ENCODE results near the gene STAB2.
"Not testable (repeated sequence)": the region's sequence is repeated elsewhere in the genome, so short reads cannot be mapped to it uniquely, and the experiment has no call there.

The STAB2 gene

DNA sequence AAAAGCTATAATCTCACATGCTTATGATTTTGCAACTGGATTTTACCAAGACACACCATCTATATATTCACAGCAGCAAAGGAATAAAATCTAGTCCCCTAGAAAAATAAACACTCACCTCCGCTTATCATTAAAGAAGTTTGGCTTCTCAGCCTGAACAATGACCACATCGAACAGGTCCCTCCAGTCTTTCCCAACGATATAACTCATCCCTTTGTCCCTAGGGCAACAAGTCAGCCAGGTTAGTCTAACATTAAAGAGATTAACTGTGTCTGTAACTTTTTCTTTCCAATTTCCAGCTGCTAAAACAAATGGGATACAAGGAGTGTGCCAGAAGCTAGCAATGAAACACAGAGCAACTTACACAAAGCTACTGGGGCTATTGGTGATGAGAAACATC, 206.0 kb downstream of the STAB2 start:
- no peak for DNase-seq

GRCh38 chr12:103793512-103794045, 206.5 kb downstream of the STAB2 start:
- no peak for DNase-seq

- no peak for DNase-seq
These were observed 207.5 kb downstream of the STAB2 start for GRCh38 chr12:103794309-103795213.

- no peak for DNase-seq
These were observed 211.5 kb downstream of the STAB2 start for GRCh38 chr12:103798586-103798985.

GRCh38 chr12:103799504-103799856, 212.4 kb downstream of the STAB2 start:
- no peak for DNase-seq

DNA sequence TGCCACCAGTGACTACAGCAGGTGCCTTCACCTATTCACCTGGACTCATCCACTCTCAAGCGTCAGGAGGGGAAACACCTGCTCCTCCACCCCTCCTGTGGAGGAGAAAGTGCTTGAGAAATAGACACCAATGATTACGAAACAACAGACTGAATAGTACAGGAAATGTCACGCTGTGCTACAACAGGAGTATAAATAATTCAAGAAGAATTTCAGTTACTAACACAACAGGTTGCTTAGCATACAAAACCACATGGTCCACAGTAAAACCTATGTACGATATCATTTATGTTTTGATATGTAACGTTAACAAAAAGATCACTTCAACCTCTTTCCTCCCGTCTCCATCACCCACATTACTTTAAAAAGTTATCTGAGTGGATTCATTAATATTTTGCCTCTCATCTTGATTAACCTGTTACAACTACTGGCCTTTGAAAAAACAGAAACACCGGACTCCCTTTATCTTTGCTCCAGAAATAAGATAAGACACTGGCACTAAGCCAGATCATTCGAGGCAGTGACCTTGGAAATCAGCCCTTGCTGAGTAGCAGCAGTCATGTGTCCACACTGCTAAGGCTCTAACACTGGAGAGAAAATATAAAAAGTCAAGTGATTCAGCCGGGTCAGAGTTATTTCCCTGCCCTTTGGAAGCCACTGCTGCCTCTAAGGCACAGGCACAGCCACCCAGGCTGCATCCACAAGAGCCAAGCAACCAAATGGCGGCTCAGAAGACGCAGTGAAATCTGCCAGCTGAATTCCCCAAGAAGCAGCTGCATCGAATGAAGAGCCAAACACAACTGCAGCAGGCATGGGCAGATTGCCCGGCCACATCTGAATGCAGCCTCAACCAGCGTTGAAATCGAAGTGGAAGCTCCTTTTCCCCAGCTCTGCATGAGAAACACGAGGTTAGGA, 213.0 kb downstream of the STAB2 start:
- DNase-seq: no peak

DNA sequence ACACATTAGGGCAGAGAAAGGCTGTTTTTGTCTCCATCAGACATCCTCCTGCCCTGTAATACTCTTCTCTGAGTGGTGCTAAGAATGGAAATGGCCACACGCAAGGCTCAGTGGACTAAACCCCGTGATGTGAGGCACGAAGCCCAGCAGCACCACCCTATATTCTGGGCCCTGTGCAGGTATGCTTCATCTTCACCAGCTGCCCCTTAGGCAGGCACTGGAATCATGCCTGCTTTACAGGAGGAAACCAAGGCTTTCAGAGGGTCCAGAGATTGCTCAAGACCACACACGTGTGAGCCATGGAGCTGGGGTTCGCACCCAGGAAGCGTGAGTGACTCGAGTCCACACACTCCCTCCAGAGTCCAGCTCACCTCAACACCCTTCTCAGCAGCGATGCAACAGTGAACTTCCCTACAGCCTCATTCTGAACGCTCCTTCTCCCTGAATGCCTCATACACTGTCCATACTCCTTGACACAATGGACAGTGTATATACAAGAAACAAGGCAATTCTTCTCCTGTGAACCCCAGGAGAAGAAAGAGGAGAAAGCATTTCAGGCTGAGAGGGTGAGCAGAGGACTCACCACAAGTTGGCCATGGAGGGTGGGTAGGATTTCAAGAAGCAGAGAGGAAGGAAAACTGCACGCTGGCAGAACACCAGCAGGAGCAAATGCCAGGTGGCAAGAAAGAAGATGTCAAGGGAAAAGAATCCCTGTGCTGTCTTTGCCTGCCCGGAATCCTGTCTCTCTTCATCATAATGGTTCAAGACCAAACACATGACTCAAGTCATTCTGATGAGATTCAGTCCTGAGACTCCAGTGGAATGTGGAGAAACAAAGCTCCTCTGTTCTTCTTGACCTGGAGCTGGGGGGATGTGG, 214.9 kb downstream of the STAB2 start:
- DNase-seq: no peak

DNA sequence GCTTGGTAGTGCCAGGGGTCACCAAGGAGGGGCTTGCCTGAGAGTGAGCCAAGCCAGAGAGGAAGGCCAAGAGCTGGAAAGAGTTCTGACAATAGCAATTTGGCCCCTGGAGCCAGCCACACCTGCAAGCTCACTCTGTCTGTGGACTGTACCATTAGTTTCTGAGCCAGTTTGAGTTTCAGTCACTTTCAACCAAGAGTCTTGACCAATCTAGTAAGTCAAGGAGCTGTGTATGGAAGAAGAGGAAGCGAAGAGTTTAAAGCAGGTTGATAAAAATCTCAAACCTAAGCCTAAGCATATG, 215.5 kb downstream of the STAB2 start:
- no peak for DNase-seq

GRCh38 chr12:103803847-103804246, 216.8 kb downstream of the STAB2 start:
- DNase-seq: no peak

DNA sequence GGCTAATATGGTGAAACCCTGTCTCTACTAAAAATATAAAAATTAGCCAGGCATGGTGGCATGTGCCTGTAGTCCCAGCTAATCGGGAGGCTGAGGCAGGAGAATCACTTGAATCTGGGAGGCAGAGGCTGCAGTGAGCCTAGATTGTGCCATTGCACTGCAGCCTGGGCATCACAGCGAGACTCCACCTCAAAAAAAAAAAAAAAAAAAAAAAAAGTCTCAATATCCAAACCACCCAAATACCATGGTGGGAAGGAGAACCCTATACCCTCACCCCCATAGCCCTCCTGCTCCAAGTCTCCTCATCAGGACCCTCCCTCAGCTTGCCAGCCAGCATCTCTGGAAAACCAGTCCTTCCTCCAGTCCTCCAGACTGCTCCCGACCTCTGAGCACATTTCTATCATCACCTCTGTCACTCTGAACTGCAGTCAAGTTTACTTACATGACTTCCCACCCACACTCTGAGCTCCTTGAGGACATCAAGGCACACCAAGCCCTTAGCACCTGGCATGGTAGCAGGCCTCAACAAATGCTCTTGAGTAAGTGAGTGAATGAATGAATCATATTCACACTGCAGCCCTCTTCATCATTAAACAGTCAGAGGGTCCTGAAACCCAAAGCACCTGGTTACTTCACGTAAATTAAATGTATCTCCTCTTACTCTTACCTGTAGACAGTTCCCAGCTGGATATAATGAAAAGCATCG, 218.7 kb downstream of the STAB2 start:
- DNase-seq: no peak

DNA sequence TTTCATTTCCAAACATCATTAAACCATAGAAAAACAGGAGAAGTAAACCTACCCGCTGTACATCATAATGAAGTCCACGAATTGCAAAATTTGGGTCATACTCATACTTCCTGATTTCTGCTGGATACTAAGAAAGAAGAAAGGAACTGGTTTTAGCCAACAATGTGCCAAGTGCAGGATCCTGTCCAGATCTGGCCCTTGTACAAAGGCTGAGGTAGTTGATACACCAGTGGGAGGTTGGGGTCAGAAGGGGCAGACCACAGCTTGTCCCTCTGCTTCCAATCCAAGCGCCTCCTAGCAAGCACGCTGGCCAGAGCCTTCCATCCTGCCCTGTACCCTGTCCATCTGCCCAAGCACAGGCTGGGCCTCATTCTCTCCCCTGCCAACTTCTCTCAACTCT, 219.7 kb downstream of the STAB2 start:
- no peak for DNase-seq

DNA sequence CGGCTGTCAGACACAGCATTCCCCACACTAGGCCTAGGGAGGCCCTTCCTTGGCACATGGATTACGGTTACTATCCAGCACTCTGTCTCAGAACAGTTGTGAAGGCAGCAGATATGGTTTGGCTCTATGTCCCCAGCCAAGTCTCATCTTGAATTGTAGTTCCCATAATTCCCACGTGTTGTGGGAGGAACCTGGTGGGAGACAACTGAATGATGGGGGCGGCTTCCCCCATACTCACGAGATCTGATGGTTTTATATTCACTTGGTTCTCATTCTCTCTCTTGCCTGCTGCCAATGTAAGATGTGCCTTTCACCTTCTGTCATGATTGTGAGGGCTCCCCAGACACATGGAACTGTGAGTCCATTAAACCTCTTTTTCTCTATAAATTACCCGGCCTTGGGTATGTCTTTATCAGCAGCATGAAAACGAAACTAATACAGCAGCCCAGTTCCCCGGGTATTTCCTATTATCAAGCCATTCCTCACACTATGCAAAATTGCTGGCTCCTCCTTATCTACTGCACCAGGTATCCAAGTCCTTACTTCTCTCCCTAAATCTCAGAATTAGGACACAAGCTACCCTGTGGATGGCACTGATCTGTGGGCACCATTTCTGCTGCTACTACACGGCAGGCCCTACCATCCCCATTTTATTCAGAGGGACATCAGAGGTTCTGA, 220.6 kb downstream of the STAB2 start:
- DNase-seq: no peak

DNA sequence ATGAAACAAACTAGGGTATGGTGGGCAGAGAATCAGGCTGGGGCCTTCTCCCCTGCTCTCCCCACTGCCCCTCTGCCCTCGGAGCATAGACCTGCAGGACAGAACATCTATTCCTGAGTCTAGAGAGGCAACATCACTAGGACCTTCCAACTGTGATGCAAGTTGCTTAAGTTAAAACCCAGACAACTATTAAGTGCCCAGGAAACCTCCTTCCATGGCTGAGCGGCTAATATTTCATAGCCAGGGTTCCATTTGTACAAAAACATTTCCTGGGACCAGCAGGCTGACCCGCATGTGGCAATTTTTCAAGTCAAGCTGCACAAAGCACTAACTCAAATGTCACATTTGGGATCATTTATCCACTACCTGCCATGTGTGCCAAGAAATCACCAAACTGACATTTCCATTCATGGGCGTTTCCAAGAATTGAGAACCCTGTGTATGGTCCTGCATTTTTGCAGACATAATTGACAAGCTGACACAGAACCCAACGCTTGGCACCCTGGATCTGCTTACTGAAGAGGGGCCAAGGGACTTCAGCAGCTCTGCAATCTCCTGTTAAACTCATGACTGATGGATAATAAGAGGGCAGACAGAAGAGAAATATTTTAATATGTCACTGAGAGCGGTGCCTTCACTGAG, 221.3 kb downstream of the STAB2 start:
- no peak for DNase-seq

- no peak for DNase-seq
These were observed 222.1 kb downstream of the STAB2 start for GRCh38 chr12:103809154-103809553.

DNA sequence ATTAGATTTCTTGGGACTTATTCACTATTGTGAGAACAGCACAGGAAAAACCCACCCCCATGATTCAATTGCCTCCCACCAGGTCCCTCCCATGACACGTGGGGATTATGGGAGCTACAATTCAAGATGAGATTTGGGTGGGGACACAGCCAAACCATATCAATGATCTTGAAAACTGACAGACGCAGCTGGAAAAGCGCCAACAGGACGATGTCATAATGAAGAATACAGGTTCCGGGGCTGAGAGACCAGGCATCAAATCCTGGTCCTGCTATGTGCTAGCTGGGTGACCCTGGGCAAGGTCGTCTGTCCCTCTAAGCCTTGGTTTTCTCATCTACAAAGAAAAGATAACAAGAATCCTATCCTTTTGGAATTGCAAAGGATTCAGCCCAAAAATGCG, 222.6 kb downstream of the STAB2 start:
- DNase-seq: not testable (repeated sequence)

DNA sequence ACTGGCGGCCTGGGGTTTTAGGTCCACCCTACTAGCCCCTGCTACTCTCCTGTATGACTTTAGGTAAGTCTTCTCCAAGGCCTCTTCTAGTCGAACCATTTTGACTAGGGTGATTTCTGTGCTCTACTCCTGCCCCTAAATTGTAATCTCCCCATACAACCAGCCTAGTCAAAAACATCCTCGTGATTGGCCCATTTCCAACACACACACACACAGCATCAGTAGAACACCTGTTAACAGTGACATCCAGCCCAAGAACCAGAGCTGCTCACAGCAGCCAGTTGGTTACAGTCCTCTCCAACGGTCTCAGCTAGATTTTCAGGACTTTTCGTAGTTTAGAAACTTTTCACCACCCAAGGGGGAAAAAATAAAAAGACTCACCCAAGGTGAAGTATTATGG, 223.0 kb downstream of the STAB2 start:
- no peak for DNase-seq

GRCh38 chr12:103811791-103812190, 224.7 kb downstream of the STAB2 start:
- no peak for DNase-seq

DNA sequence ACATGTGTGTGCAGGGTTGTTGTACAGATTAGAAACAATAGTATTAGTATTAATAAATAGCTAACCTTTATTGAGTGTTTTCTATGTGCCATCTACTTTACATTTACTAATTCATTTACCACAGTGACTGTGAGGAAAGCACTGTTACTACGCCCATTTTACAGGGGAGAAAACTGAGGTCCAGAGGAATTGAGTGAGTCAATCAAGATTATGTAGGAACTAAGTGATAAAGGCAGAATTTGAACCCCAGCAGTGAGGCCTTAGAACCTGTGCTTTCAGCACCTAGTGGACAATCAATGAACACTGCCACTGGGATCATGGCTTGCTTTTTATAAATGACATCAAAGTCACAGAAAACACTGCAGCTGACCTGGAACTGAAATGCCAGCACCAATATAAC, 225.7 kb downstream of the STAB2 start:
- DNase-seq: no peak

- DNase-seq: no peak
These were observed 226.4 kb downstream of the STAB2 start for GRCh38 chr12:103813426-103813825.

DNA sequence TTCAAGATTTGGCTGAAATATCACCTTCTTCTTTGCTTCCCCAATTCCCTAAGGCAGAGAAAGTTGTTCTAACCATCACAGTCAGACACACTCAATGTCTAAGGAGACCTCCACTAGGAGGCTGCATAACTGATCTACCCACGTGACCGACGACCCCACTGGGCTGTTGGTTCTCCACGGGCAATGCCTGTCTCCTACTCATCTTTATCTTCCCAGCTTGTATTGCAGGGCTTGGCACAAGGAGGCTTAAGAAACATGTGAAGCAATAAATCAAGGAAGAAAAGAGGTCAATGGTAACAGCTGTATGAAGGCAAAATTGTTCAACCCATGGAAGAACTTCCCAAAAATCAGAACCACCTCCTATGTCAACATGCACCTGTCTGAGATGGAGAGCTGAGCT, 226.9 kb downstream of the STAB2 start:
- DNase-seq: no peak

GRCh38 chr12:103814436-103814835, 227.4 kb downstream of the STAB2 start:
- no peak for DNase-seq

Measured in CD4-positive, alpha-beta T cell treated with Interferon gamma for 1 hour (primary cell).